ENCODE measurements around the gene RYR2.
A peak's percentile ranks its signal among the peaks of the same experiment; 100 is the strongest.

RYR2 gene

DNA sequence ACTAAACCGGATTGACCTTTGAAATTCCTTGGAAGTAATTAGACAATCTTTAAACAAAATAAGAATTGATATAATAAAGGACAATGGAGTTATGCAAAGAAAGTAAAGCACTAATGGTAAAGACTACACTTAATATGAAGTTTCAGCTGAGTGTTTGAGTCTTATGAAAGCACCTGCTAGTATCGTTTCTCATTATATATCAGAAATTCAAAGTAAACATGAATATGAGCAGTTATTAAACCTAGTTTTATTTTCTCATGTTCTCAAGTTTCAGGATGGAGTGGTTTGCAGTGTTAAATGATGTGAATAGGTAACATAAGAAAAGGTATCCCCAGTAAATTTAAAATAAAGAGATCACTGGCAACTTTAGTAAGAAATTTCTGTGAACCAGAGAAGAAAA lies 660.2 kb downstream of the RYR2 start:
- no peak overlapping the region for H3K4me3 ChIP-seq (ENCODE audit: low read length in 2 of 2)
- H3K9me3 ChIP-seq (ENCODE audit: control insufficient read depth in 2 of 2, low read length in 2 of 2), result no peaks in the 10 kb centered on the region
- no peaks in the 10 kb centered on the region for H3K27me3 ChIP-seq (ENCODE audit: control insufficient read depth in 1 of 2, insufficient read depth in 2 of 2, low read length in 2 of 2)
- no peak overlapping the region for H3K27ac ChIP-seq (ENCODE audit: low read length)
- H3K36me3 ChIP-seq (ENCODE audit: control insufficient read depth in 2 of 2, insufficient read depth in 2 of 2, low read length in 2 of 2), result no peaks in the 10 kb centered on the region
- no peaks in the 10 kb centered on the region for H3K4me1 ChIP-seq (ENCODE audit: control insufficient read depth, insufficient read depth, low read length)
- no peak overlapping the region for H3K9ac ChIP-seq (ENCODE audit: low read length in 2 of 2)

DNA sequence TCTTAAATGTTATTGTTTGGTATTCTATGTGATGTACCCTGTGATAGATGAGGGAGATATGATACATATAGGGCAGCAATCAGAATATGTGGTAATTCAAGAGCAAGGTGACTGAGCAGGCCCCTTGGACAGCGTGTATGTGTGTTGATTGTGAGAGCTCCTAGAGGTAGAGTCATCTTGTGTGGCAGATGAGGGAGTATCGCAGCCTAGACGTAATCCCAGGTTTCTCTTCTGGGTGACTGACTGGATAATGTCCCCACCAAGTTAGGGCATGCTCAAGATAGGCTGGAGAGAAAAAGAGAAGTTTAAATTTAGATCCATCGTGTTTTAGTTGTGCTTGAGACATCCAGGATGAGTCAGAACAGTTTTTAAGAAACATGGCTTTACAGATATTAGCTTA lies 663.5 kb downstream of the RYR2 start:
- no peaks in the 10 kb centered on the region for H3K36me3 ChIP-seq (ENCODE audit: control insufficient read depth in 2 of 2, insufficient read depth in 2 of 2, low read length in 2 of 2)
- H3K27me3 ChIP-seq (ENCODE audit: control insufficient read depth in 1 of 2, insufficient read depth in 2 of 2, low read length in 2 of 2), result no peaks in the 10 kb centered on the region
- H3K27ac ChIP-seq (ENCODE audit: low read length), result no peak overlapping the region
- no peaks in the 10 kb centered on the region for H3K4me1 ChIP-seq (ENCODE audit: control insufficient read depth, insufficient read depth, low read length)
- H3K9ac ChIP-seq (ENCODE audit: low read length in 2 of 2), result no peak overlapping the region
- no peaks in the 10 kb centered on the region for H3K9me3 ChIP-seq (ENCODE audit: control insufficient read depth in 2 of 2, low read length in 2 of 2)
- H3K4me3 ChIP-seq (ENCODE audit: low read length in 2 of 2), result no peak overlapping the region

DNA sequence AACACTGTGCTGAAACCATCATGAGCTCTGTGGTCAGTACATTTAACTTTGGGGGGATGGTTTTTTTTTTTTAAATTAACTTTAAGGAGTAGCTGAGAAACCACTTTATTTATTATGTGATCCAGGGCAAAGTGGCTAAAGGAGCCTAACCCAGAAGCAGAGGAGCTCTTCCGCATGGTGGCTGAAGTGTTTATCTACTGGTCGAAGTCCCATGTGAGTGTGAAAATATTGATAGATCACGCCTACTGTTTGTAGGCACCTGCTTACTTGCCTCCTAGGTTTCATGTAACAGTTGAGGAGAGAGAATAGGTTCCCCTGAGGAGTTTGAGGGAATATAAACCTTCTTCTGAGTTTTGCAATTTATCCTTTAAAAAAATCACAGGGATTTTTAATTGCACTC lies 667.4 kb downstream of the RYR2 start:
- H3K4me1 ChIP-seq (ENCODE audit: control insufficient read depth, insufficient read depth, low read length), result peaks cover 3% of the 10 kb centered on the region
- no peak overlapping the region for H3K27ac ChIP-seq (ENCODE audit: low read length)
- no peak overlapping the region for H3K9ac ChIP-seq (ENCODE audit: low read length in 2 of 2)
- H3K9me3 ChIP-seq (ENCODE audit: control insufficient read depth in 2 of 2, low read length in 2 of 2), result no peaks in the 10 kb centered on the region
- H3K4me3 ChIP-seq (ENCODE audit: low read length in 2 of 2), result no peak overlapping the region
- no peaks in the 10 kb centered on the region for H3K27me3 ChIP-seq (ENCODE audit: control insufficient read depth in 1 of 2, insufficient read depth in 2 of 2, low read length in 2 of 2)
- no peaks in the 10 kb centered on the region for H3K36me3 ChIP-seq (ENCODE audit: control insufficient read depth in 2 of 2, insufficient read depth in 2 of 2, low read length in 2 of 2)

DNA sequence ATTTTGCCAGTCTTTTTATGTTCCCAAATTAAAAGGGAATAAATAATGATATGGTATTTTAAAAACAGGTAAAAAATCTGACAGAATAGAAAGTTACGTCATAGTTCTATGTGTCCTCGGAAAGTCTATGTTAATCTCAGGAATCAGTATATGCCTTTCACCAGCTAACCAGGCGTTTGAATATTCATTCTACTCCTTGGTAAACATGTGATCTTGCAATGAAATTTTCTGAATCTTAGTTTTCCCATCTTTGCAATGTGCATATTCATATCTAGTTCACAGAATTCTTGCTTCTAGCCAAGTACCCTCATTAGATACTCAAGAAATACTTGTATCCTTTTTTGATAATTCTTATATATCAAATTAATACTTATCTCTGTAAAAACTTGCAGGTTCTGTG lies 669.3 kb downstream of the RYR2 start:
- H3K36me3 ChIP-seq (ENCODE audit: control insufficient read depth in 2 of 2, insufficient read depth in 2 of 2, low read length in 2 of 2), result no peaks in the 10 kb centered on the region
- no peak overlapping the region for H3K27ac ChIP-seq (ENCODE audit: low read length)
- H3K4me3 ChIP-seq (ENCODE audit: low read length in 2 of 2), result no peak overlapping the region
- H3K4me1 ChIP-seq (ENCODE audit: control insufficient read depth, insufficient read depth, low read length), result peaks cover 3% of the 10 kb centered on the region
- H3K9ac ChIP-seq (ENCODE audit: low read length in 2 of 2), result no peak overlapping the region
- H3K9me3 ChIP-seq (ENCODE audit: control insufficient read depth in 2 of 2, low read length in 2 of 2), result no peaks in the 10 kb centered on the region
- H3K27me3 ChIP-seq (ENCODE audit: control insufficient read depth in 1 of 2, insufficient read depth in 2 of 2, low read length in 2 of 2), result no peaks in the 10 kb centered on the region

DNA sequence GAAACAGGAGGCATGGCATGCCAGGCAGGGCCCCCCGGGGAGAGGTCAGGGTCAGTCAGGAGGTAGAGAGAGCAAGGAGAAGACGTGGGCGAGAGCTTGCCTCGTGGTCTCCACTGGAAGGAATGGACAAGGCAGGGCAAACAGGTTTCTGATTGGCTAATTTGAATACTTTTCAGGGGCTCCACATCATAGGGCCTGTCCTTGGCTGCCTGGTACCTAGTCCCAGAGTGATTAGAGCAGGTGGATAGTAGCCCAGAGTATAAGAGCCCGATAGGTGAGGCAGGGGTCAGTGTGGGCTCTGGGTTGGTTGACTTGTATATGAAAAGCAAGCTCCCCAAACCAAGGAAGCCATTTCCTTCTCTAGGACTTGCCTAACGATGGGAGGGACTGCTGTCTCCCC lies 670.1 kb downstream of the RYR2 start:
- Histone ChIP-seq H3K4me3 (ENCODE audit: low read length in 2 of 2) (no peak overlapping the region), H3K4me1 (ENCODE audit: control insufficient read depth, insufficient read depth, low read length) (peaks cover 3% of the 10 kb centered on the region), H3K9me3 (ENCODE audit: control insufficient read depth in 2 of 2, low read length in 2 of 2) (no peaks in the 10 kb centered on the region), H3K27ac (ENCODE audit: low read length) (no peak overlapping the region), H3K27me3 (ENCODE audit: control insufficient read depth in 1 of 2, insufficient read depth in 2 of 2, low read length in 2 of 2) (no peaks in the 10 kb centered on the region), H3K36me3 (ENCODE audit: control insufficient read depth in 2 of 2, insufficient read depth in 2 of 2, low read length in 2 of 2) (no peaks in the 10 kb centered on the region), H3K9ac (ENCODE audit: low read length in 2 of 2) (no peak overlapping the region)

DNA sequence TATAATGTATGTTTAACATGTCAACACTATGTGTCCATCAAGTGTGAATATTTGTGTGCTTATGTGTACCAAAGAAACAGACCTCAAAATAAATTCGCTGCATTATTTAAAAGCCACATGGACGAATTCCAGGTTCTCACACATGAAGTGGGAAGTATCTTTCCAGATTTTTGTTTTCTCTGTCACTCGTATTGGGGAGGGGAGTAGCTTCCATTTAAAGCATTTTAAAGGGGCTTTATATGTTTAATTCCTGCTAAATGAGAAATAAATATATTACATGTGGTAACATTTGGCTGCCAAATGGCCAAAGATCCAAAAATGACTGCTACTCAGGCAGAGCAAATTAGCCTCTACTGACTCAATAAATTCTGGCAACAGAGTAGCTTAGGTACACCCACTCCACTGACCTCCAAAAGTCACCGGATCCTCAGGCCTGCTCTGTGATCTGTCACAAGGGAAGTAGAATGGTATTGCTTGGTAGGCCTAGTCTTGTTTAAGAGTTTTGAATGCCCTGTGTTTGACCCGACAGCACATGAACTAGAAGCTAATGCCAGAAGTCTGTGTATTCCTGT lies 670.7 kb downstream of the RYR2 start:
- H3K27me3 ChIP-seq (ENCODE audit: control insufficient read depth in 1 of 2, insufficient read depth in 2 of 2, low read length in 2 of 2), result no peaks in the 10 kb centered on the region
- H3K4me1 ChIP-seq (ENCODE audit: control insufficient read depth, insufficient read depth, low read length), result peaks cover 3% of the 10 kb centered on the region
- no peak overlapping the region for H3K27ac ChIP-seq (ENCODE audit: low read length)
- H3K36me3 ChIP-seq (ENCODE audit: control insufficient read depth in 2 of 2, insufficient read depth in 2 of 2, low read length in 2 of 2), result no peaks in the 10 kb centered on the region
- H3K9me3 ChIP-seq (ENCODE audit: control insufficient read depth in 2 of 2, low read length in 2 of 2), result no peaks in the 10 kb centered on the region
- H3K4me3 ChIP-seq (ENCODE audit: low read length in 2 of 2), result no peak overlapping the region
- H3K9ac ChIP-seq (ENCODE audit: low read length in 2 of 2), result no peak overlapping the region

DNA sequence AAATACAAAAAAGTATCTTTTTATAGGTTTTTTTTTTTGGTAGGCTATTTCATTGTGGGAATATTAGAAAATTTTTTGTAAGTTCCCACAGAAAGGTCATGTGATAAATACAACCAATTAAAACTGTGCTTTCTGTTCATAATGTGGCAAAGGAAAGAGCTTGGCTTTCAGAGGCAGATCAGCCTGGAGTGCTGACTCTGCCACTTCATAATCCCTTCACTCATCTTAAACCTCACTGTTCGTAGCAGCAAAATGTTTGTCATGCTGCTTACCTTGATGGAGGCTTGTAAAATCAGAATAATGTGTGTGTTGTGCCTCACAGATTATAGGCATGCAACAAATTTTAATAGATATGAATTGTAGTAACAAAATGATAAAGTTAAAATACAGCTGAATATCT lies 671.9 kb downstream of the RYR2 start:
- Histone ChIP-seq H3K4me3 (ENCODE audit: low read length in 2 of 2) (no peak overlapping the region), H3K4me1 (ENCODE audit: control insufficient read depth, insufficient read depth, low read length) (peaks cover 3% of the 10 kb centered on the region), H3K36me3 (ENCODE audit: control insufficient read depth in 2 of 2, insufficient read depth in 2 of 2, low read length in 2 of 2) (no peaks in the 10 kb centered on the region), H3K27me3 (ENCODE audit: control insufficient read depth in 1 of 2, insufficient read depth in 2 of 2, low read length in 2 of 2) (no peaks in the 10 kb centered on the region), H3K9me3 (ENCODE audit: control insufficient read depth in 2 of 2, low read length in 2 of 2) (no peaks in the 10 kb centered on the region), H3K9ac (ENCODE audit: low read length in 2 of 2) (no peak overlapping the region), H3K27ac (ENCODE audit: low read length) (no peak overlapping the region)

DNA sequence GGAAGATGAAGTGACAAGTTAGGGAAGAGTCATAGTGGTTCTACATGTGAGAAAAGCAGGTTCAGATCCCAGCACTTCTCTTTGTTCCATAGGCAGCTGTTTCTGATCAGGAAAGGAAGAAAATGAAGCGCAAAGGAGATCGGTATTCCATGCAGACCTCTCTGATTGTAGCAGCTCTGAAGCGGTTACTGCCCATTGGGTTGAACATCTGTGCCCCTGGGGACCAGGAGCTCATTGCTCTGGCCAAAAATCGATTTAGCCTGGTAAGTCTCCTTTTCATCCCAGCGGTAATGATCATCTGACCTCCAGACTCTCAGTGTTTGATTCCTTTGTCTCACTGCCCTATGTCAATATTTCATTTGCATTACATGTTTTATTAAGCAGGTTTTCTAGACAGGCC lies 675.1 kb downstream of the RYR2 start:
- H3K4me1 ChIP-seq (ENCODE audit: control insufficient read depth, insufficient read depth, low read length), result peaks cover 3% of the 10 kb centered on the region
- no peaks in the 10 kb centered on the region for H3K9me3 ChIP-seq (ENCODE audit: control insufficient read depth in 2 of 2, low read length in 2 of 2)
- H3K9ac ChIP-seq (ENCODE audit: low read length in 2 of 2), result no peak overlapping the region
- H3K4me3 ChIP-seq (ENCODE audit: low read length in 2 of 2), result no peak overlapping the region
- H3K27me3 ChIP-seq (ENCODE audit: control insufficient read depth in 1 of 2, insufficient read depth in 2 of 2, low read length in 2 of 2), result no peaks in the 10 kb centered on the region
- no peak overlapping the region for H3K27ac ChIP-seq (ENCODE audit: low read length)
- no peaks in the 10 kb centered on the region for H3K36me3 ChIP-seq (ENCODE audit: control insufficient read depth in 2 of 2, insufficient read depth in 2 of 2, low read length in 2 of 2)

DNA sequence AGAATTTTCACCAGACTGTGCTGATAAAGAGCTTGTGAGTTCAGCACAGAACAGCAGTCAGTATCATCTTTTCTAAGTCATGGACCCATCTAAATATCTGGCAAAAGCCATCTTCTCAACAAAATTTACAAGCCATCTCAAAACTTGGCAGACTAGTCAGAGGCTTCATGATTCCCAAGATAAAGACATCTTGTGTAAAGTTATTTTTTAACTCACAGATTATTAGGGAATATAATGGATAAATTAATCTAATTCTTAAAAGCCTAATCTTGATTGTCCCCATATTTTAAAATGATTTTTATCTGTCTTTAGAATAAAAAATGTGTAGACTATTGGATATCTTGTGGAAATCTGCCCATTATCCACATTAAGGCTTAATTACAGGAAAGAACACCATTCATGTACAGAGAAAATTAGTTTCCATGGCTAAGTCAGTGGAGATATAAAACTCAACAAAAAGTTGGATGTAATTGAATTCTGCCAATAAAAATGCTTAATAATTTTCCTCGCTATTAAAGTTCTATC lies 688.9 kb downstream of the RYR2 start:
- H3K9ac ChIP-seq (ENCODE audit: low read length in 2 of 2), result no peak overlapping the region
- no peak overlapping the region for H3K27ac ChIP-seq (ENCODE audit: low read length)
- H3K9me3 ChIP-seq (ENCODE audit: control insufficient read depth in 2 of 2, low read length in 2 of 2), result no peaks in the 10 kb centered on the region
- H3K27me3 ChIP-seq (ENCODE audit: control insufficient read depth in 1 of 2, insufficient read depth in 2 of 2, low read length in 2 of 2), result no peaks in the 10 kb centered on the region
- no peak overlapping the region for H3K4me3 ChIP-seq (ENCODE audit: low read length in 2 of 2)
- no peaks in the 10 kb centered on the region for H3K36me3 ChIP-seq (ENCODE audit: control insufficient read depth in 2 of 2, insufficient read depth in 2 of 2, low read length in 2 of 2)
- no peaks in the 10 kb centered on the region for H3K4me1 ChIP-seq (ENCODE audit: control insufficient read depth, insufficient read depth, low read length)

DNA sequence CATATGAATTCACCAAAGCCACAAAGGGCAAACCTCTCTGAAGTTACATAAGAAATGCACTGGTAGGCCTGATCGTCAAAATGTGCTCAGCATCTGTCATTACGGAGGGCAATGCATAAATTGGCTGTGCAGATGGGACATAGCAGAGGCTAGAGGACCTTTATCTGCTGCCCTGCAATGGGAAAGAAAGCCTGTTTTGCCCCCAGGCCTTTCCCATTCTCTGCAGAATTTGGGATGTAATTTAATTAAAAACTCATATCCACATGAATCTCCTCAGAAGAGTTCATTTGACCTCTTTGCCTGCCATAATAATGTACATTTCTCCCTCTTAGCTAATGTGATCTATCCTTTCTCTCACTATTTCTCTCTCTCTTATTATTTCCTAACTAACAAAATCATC lies 690.7 kb downstream of the RYR2 start:
- Histone ChIP-seq H3K4me3 (ENCODE audit: low read length in 2 of 2) (no peak overlapping the region), H3K9me3 (ENCODE audit: control insufficient read depth in 2 of 2, low read length in 2 of 2) (no peaks in the 10 kb centered on the region), H3K4me1 (ENCODE audit: control insufficient read depth, insufficient read depth, low read length) (no peaks in the 10 kb centered on the region), H3K27ac (ENCODE audit: low read length) (no peak overlapping the region), H3K9ac (ENCODE audit: low read length in 2 of 2) (no peak overlapping the region), H3K36me3 (ENCODE audit: control insufficient read depth in 2 of 2, insufficient read depth in 2 of 2, low read length in 2 of 2) (no peaks in the 10 kb centered on the region), H3K27me3 (ENCODE audit: control insufficient read depth in 1 of 2, insufficient read depth in 2 of 2, low read length in 2 of 2) (no peaks in the 10 kb centered on the region)

DNA sequence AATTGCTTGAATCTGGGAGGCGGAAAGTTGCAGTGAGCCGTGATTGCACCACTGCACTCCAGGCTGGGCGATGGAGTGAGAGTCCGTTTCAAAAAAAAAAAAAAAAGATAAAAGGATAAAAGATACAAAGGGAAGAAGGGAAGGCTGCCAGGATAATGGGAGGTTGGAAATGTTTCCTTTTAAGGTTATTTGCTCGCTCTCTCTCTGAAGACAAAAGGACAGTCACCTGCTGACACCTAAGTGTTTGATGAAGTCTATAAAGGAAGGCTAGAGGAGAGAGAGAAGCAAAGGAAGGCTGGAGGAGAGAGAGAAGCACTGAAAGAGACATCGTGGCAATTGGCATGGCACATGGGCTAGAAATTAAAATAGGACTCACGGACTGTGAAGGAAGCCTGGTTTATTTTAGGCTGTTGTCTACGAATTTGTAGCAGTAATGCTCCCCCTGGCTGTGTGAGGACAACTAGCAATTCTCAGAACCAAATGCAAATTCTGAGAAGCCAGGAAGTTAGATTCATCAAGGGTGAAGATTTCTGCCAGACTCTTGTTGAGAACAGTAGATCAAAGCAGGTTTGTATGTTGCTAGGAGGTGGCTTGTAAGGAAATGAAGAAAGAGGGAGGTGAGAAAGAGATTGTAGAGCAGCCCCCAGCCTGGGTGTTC lies 694.5 kb downstream of the RYR2 start:
- Histone ChIP-seq H3K9me3 (ENCODE audit: control insufficient read depth in 2 of 2, low read length in 2 of 2) (no peaks in the 10 kb centered on the region), H3K4me1 (ENCODE audit: control insufficient read depth, insufficient read depth, low read length) (no peaks in the 10 kb centered on the region), H3K27ac (ENCODE audit: low read length) (no peak overlapping the region), H3K27me3 (ENCODE audit: control insufficient read depth in 1 of 2, insufficient read depth in 2 of 2, low read length in 2 of 2) (no peaks in the 10 kb centered on the region), H3K9ac (ENCODE audit: low read length in 2 of 2) (peak overlapping the region; percentile 29 to 63), H3K36me3 (ENCODE audit: control insufficient read depth in 2 of 2, insufficient read depth in 2 of 2, low read length in 2 of 2) (no peaks in the 10 kb centered on the region), H3K4me3 (ENCODE audit: low read length in 2 of 2) (peak overlapping the region in 1 of 2 donors; percentile 46)
